DND-41 (cell line): ENCODE measurements around the gene SCAPER.

ENCODE experiments used
- CTCF ChIP-seq: IDR thresholded peaks from 2 replicates; pipeline ENCODE4 v1.5.1; 2012; ENCODE audit warnings: borderline replicate concordance, low read length, moderate library complexity, mild to moderate bottlenecking; ENCODE audit not compliant: poor library complexity, severe bottlenecking; ENCODE audit errors: extremely low read depth
- EZH2 ChIP-seq: IDR thresholded peaks from 3 replicates; pipeline ENCODE4 v1.6.1; 2012; ENCODE audit warnings: borderline replicate concordance, low read depth, mild to moderate bottlenecking, moderate library complexity, low read length, inconsistent platforms; ENCODE audit not compliant: severe bottlenecking

GRCh38 chr15:76682259-76682658 is 222.9 kb downstream of the SCAPER start:
- TF ChIP-seq CTCF: no peak
- no peak for TF ChIP-seq EZH2
